HUES6 (cell line): ENCODE data around the gene SPOCD1.

Experiments used
- H3K27ac ChIP-seq: 2 replicates; pipeline ENCODE4 v1.7.0; 2013; ENCODE audit warnings: low read depth, mild to moderate bottlenecking, low read length, inconsistent platforms
- H3K27me3 ChIP-seq: 2 replicates; pipeline ENCODE4 v1.6.1; 2013; ENCODE audit warnings: low read length; ENCODE audit not compliant: control insufficient read depth, insufficient read depth
- H3K36me3 ChIP-seq: 2 replicates; pipeline ENCODE4 v1.6.1; 2013; ENCODE audit warnings: low read length; ENCODE audit not compliant: control insufficient read depth, insufficient read depth
- H3K4me1 ChIP-seq: 2 replicates; pipeline ENCODE4 v1.6.1; 2013; ENCODE audit warnings: low read length; ENCODE audit not compliant: control insufficient read depth, insufficient read depth
- H3K4me3 ChIP-seq: 2 replicates; pipeline ENCODE4 v1.5.1; 2013; ENCODE audit warnings: low read depth, low read length
- H3K9ac ChIP-seq: one replicate; pipeline ENCODE4 v1.6.1; 2013; ENCODE audit warnings: mild to moderate bottlenecking, low read length
- H3K9me3 ChIP-seq: 2 replicates; pipeline ENCODE4 v1.6.1; 2013; ENCODE audit warnings: low read depth, low read length; ENCODE audit not compliant: control insufficient read depth, insufficient read depth

SPOCD1 gene

GRCh38 chr1:31768939-31769704, 46.7 kb downstream of the SPOCD1 start:
- H3K27me3 ChIP-seq = peaks cover 55% of the 10 kb centered on the region
- H3K9ac ChIP-seq = no peak overlapping the region
- no peaks in the 10 kb centered on the region for H3K9me3 ChIP-seq
- H3K4me3 ChIP-seq = no peak overlapping the region
- no peaks in the 10 kb centered on the region for H3K36me3 ChIP-seq
- H3K4me1 ChIP-seq = peaks cover 52% of the 10 kb centered on the region
- H3K27ac ChIP-seq = no peak overlapping the region

- Histone ChIP-seq H3K36me3 (no peaks in the 10 kb centered on the region), H3K9me3 (no peaks in the 10 kb centered on the region), H3K27me3 (peaks cover 52% of the 10 kb centered on the region), H3K4me3 (no peak overlapping the region), H3K4me1 (peaks cover 52% of the 10 kb centered on the region), H3K27ac (no peak overlapping the region), H3K9ac (no peak overlapping the region)
Observed at GRCh38 chr1:31768407-31768907, 47.4 kb downstream of the SPOCD1 start.

DNA sequence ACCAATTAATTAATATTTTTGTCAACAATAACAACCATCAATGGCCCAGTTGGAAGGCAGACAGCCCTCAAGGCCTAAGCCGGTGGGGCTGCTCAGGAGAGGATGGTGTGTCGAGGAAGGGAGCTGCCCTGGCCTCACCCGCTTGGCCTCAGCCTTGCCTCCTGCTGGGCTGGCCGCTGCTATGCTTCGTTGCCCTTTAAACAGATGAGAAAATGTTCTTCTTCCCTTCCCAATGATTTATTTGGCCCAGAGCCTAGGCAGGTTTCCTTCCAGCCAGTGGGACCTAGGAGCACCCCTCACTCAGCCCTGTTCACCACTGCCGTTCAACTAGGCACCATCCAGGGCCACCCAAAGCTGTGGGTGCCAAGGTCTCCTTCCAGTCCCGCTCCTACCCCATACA, 48.6 kb downstream of the SPOCD1 start:
- Histone ChIP-seq H3K27me3 (peaks cover 50% of the 10 kb centered on the region), H3K27ac (no peak overlapping the region), H3K9ac (no peak overlapping the region), H3K4me1 (peaks cover 49% of the 10 kb centered on the region), H3K36me3 (no peaks in the 10 kb centered on the region), H3K9me3 (no peaks in the 10 kb centered on the region), H3K4me3 (no peak overlapping the region)

DNA sequence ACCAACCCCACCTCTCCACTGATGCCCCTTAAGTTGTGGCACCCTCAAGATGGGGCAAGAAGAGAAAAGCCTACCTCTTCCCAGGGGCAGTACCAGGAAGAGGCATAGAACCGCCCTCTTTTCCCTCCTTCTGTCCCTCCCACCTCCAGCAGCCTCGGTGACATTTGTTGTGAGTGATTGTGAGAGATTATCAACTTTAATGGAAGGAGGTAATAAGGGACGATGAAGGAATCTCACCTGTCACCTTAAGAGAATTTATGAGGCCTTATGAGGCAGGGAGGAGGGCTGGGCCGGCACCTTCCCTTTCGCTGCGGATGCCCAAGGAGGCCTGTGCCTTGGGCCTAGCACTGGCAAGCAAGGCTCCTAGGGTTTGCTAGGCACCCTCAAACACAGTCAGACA, 50.3 kb downstream of the SPOCD1 start:
- Histone ChIP-seq H3K9me3 (no peaks in the 10 kb centered on the region), H3K4me3 (no peak overlapping the region), H3K9ac (no peak overlapping the region), H3K4me1 (peaks cover 52% of the 10 kb centered on the region), H3K27ac (no peak overlapping the region), H3K36me3 (no peaks in the 10 kb centered on the region), H3K27me3 (peaks cover 39% of the 10 kb centered on the region)

GRCh38 chr1:31765041-31765467, 50.8 kb downstream of the SPOCD1 start:
- Histone ChIP-seq H3K4me3 (peak overlapping the region; percentile 55; the same call in 1 of the 2 replicates), H3K9me3 (no peaks in the 10 kb centered on the region), H3K27me3 (peaks cover 35% of the 10 kb centered on the region), H3K4me1 (peaks cover 53% of the 10 kb centered on the region), H3K36me3 (no peaks in the 10 kb centered on the region), H3K27ac (no peak overlapping the region), H3K9ac (no peak overlapping the region)

DNA sequence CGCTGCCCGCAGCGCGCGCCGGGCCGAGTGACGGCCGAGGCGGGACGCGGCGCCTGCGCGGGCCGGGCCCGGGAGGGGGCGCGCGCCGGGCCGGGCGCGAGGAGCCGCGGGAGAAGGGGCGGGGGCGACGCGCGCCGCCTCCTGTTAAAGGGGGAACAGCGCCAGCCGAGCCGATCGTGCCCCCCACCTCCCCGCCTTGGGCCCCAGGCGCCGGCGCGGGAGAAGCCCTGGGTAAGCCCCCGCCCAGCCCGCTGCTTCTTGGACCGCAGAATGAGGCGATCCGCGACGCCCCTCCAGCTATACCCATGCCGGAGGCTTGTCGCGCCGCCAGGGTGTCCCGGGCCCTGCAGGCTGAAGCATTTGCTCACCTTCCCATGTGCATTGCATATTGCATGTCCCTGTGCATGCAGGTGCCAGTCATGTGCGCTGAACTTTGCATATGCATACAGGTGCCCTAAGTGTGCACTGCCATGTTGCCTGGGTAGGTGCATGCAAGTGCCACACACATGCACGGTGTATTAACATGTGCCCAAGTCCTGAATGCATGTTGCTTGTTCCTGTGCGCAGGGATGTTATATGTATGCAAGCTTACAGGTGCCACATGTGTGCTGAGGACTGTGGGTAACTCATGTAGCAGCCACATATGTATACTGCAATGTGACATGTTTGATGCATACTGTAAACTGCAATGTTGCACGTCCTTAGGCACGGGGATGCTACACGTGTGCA, 51.3 kb downstream of the SPOCD1 start, which contains the start of gene ADGRB2:
Gene ADGRB2, minus strand, starts transcription at position 29 of the 729 bp plus-strand sequence. CDS start 7,119 bp downstream, outside the sequence.
- H3K4me3 ChIP-seq = peak within 1 kb of the TSS; percentile 66
- peaks cover 35% of the 10 kb centered on the region for H3K27me3 ChIP-seq
- H3K9ac ChIP-seq = no peak within 1 kb of the TSS
- H3K27ac ChIP-seq = no peak within 1 kb of the TSS
- no peaks in the 10 kb centered on the region for H3K9me3 ChIP-seq
- no peaks in the 10 kb centered on the region for H3K36me3 ChIP-seq
- H3K4me1 ChIP-seq = peaks cover 53% of the 10 kb centered on the region

- H3K27me3 ChIP-seq = peaks cover 35% of the 10 kb centered on the region
- no peak overlapping the region for H3K9ac ChIP-seq
- H3K36me3 ChIP-seq = no peaks in the 10 kb centered on the region
- peak overlapping the region; percentile 66 for H3K4me3 ChIP-seq
- no peaks in the 10 kb centered on the region for H3K9me3 ChIP-seq
- no peak overlapping the region for H3K27ac ChIP-seq
- H3K4me1 ChIP-seq = peaks cover 54% of the 10 kb centered on the region
Observed at GRCh38 chr1:31763671-31764311, 52.0 kb downstream of the SPOCD1 start.

GRCh38 chr1:31762726-31763670, 52.8 kb downstream of the SPOCD1 start:
- no peak overlapping the region for H3K9ac ChIP-seq
- H3K36me3 ChIP-seq = no peaks in the 10 kb centered on the region
- peaks cover 54% of the 10 kb centered on the region for H3K4me1 ChIP-seq
- H3K4me3 ChIP-seq = peak overlapping the region; percentile 66
- peaks cover 35% of the 10 kb centered on the region for H3K27me3 ChIP-seq
- no peaks in the 10 kb centered on the region for H3K9me3 ChIP-seq
- H3K27ac ChIP-seq = no peak overlapping the region

DNA sequence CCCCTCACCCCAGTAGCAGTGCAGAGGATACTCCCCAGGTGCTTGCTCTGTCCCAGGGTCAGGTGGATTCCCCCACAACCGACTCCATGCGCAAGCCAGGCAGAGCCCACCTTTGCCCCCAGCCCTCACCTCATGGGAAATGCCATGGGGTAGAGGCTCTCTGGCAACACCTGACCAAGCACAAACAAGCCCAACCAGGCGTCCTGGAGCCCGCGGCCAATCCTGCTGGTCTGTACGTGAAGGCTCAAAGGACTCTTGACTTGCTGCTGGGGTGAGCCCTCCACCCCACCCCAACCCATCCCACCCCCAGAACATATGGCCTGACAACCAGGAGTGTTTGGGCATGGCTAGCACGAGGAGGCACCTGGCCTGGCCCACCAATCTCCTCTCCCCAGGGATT, 53.5 kb downstream of the SPOCD1 start:
- peaks cover 30% of the 10 kb centered on the region for H3K27me3 ChIP-seq
- no peaks in the 10 kb centered on the region for H3K9me3 ChIP-seq
- no peaks in the 10 kb centered on the region for H3K36me3 ChIP-seq
- peaks cover 54% of the 10 kb centered on the region for H3K4me1 ChIP-seq
- no peak overlapping the region for H3K27ac ChIP-seq
- peak overlapping the region; percentile 66 for H3K4me3 ChIP-seq
- no peak overlapping the region for H3K9ac ChIP-seq

DNA sequence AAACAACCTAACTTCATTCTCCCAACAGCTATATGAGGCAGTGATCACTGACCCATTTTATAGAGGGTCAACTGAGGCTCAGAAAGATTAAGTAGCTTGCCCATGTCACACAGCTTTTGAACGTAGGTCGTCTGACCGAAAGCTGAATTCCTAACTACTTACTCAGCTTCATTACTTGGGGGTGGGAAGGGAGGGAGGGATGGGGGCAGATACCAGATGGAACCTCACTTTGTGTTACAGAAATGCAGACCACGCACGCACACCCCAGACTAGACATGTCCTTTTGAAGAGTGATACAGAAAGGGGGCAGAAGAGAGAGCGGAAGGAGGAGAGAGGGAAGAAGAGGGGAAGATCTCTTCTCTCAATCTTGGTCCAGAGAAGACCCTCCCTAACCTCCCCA, 53.9 kb downstream of the SPOCD1 start:
- Histone ChIP-seq H3K27me3 (peaks cover 28% of the 10 kb centered on the region), H3K4me1 (peaks cover 54% of the 10 kb centered on the region), H3K9me3 (no peaks in the 10 kb centered on the region), H3K36me3 (no peaks in the 10 kb centered on the region), H3K4me3 (peak overlapping the region; percentile 66), H3K27ac (no peak overlapping the region), H3K9ac (no peak overlapping the region)
